Measurements from ENCODE around the gene ARHGEF5.
"Not testable (repeated sequence)": the region's sequence is repeated elsewhere in the genome, so short reads cannot be mapped to it uniquely, and the experiment has no call there.

Gene ARHGEF5

DNA sequence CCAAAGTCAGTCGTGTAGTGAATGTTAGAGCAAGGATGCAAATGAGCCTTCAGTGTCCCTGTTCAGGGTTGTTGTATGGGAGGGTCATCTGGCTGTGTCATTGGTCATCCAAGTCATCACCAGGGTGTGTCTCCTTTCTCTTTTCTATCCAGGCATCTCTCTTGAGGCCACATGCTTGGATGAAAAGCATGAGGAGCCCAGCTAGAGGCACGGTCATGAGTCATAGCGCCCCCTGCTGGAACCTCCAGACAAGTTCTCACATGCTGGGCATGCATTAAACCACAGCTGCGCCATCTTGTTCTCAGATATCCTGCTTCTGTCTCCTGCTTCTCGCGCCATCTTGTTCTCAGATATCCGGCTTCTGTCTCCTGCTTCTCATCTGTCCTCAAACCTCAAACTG lies 14.0 kb downstream of the ARHGEF5 start:
- DNase-seq (ENCODE audit: low read depth, low spot score); H3K4me3 ChIP-seq (ENCODE audit: low read length): not testable (repeated sequence)

DNA sequence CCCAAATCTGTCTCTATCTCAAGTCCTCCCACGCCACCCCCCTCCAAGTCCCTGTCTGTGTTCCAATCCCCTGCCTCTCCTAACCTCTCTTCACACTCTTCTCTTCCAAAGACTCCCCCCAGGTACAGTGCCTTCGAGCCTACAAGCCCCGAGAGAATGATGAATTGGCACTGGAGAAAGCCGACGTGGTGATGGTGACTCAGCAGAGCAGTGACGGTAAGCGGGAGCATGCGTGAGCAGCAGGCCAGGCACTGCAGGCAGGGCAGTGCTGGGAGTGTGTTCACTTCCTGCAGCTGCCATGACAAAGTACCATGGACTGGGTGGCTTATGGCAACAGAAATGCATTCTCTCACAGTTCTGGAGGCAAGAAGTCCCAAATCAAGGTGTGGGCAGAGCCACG lies 23.4 kb downstream of the ARHGEF5 start:
- DNase-seq (ENCODE audit: low read depth, low spot score), result no peak
- H3K4me3 ChIP-seq (ENCODE audit: low read length), result no peak overlapping the region

DNA sequence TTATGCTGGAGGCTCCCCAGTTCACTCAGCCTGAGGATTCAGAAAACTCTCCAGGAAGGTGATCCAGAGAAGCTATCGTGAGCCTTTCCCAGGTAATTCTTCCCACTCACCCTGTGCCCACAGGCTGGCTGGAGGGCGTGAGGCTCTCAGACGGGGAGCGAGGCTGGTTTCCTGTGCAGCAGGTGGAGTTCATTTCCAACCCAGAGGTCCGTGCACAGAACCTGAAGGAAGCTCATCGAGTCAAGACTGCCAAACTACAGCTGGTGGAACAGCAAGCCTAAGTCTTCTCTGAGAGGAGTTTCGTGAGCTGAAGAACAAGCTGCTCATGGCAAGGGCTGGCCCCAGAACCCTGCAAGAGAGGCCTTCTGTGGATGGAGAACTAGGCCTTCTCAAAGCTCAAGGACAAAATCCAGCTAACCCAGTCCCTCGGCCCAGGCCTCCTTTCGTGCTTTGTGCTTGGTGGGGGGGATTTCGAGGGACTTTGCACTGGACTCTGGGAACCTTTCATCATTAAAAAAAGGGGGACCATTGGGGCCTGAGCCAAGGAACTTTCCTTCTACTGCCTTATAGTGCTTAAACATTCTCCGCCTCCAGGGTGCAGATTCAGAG lies 24.7 kb downstream of the ARHGEF5 start:
- DNase-seq (ENCODE audit: low read depth, low spot score), result no peak

DNA sequence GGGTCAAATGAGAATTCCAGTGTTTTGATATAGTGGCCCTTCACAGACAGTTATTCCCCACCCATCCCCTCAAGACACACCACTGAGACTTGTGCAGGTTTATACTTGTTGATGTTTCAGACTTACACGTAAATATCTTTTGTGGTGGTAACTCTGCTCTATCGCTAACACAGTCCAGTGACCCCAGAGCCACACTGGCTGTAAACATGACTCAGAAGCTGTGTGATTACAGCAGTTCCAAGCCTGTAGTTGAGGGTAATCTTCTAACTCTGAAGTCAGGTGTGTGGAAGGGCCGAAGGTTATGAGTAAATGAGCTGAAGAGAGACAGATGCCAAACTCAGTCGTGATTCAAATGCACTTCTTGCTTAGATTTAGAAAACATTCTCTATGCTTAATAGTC lies 28.9 kb downstream of the ARHGEF5 start:
- no peak overlapping the region for H3K4me3 ChIP-seq (ENCODE audit: low read length)
- no peak for DNase-seq (ENCODE audit: low read depth, low spot score)

More for the DNA sequence above, 24.7 kb downstream of the ARHGEF5 start:
- H3K4me3 ChIP-seq (ENCODE audit: low read length), result no peak overlapping the region

DNA sequence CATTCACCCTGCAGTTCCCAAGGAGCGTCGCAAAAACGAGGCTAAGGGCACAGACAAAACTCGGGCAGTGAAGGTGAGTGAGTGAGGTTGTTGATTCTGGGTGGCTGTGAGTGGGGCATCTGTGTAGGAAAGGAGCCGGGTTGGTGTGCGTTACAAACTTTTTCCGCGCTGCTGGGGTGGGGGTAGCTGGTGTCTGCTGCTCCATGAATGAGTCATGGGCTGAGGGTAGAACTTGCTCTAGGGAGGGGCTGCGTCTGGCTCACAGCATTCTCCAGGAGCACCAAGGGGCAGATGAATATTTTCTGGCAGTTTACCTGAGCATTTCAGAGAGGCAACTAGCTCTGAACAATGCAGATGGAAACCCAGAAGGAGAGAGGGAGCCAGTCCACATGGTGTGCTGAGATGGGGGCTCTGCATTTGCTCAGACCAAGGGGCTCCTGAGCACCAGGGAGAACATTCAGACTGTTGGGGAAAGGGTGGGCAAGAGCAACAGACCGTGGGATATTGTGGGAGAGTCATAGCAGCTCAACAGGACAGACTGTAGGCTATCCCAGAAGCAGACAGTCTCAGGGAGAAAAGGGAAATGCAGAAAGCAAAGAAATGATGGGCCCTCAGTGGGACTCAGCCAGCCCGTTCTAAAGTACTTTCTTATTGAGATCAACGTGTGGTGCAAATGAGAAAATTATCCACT lies 29.5 kb downstream of the ARHGEF5 start:
- H3K4me3 ChIP-seq (ENCODE audit: low read length), result no peak overlapping the region
- no peak for DNase-seq (ENCODE audit: low read depth, low spot score)

DNA sequence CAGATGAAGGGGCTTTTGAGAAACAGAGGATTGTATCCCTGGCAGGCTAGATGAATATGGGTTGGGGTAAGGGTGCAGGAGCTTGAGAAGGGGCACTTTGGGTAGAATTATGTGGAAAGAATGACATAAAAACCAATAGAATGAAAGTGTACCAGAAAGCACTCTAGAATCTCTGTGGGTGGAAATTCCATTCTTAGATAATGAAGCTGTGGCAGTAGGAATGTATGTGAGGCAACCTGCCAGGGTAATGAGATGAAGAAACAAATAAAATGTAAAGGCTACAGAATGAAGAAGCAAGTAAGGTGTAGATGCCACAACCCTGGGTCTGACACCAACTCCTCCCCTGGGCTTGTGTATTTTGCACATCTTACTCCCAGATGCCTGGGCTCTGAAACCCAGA lies 31.5 kb downstream of the ARHGEF5 start:
- DNase-seq (ENCODE audit: low read depth, low spot score), result no peak
- no peak overlapping the region for H3K4me3 ChIP-seq (ENCODE audit: low read length)

DNA sequence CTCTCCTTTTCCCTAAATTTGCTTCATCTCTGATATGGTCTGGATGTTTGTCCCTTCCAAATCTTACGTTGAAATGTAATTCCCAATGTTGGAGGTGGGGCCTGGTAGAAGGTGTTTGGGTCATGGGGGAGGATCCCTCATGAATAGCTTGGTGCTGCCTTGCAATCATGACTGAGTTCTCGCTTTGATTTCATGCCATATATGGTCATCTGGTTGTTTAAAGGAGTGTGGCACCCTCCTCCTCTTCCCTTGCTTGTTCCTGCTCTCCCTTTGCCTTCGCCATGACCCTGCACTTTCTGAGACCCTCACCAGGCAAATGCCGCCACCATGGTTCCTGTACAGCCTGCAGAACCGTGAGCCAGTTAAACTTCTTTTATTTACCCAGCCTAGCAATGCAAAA lies 33.7 kb downstream of the ARHGEF5 start:
- DNase-seq (ENCODE audit: low read depth, low spot score), result no peak
- no peak overlapping the region for H3K4me3 ChIP-seq (ENCODE audit: low read length)

DNA sequence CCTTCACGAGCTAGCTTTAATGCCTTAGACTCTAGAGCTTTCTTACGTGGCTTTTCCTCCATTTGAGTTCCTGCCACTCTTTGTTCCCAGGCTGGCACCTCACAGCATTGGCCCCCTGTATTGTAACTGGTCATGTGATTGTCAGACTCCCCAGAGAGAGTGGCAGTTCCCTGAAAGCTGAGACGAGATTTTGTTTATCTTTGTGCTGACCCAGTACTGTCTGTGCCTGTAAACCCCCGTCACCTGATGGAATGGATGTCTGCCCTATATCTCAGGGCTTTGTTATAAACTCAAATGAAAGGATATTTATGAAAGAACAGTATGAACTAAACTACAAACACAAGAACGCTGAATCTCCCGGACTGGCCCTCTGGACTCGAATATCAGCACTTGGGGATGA lies 35.3 kb downstream of the ARHGEF5 start:
- DNase-seq (ENCODE audit: low read depth, low spot score), result no peak
- H3K4me3 ChIP-seq (ENCODE audit: low read length), result no peak overlapping the region

DNA sequence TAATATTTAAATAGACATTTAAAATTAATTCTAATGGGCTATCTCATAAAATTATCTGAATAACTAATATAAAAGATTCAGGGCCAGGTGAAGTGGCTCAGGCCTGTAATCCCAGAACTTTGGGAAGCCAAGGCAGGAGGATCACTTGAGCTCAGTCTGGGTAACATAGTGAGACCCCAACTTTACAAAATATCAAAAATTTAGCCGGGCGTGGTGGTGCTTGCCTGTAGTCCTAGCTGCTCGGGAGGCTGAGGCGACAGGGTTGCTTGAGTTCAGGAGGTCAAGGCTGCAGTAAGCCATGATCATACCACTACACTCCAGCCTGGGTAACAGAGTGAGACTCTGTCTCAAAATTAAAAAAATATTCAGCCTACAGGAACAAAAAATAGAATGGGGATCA lies 35.8 kb downstream of the ARHGEF5 start:
- no peak for DNase-seq (ENCODE audit: low read depth, low spot score)

DNA sequence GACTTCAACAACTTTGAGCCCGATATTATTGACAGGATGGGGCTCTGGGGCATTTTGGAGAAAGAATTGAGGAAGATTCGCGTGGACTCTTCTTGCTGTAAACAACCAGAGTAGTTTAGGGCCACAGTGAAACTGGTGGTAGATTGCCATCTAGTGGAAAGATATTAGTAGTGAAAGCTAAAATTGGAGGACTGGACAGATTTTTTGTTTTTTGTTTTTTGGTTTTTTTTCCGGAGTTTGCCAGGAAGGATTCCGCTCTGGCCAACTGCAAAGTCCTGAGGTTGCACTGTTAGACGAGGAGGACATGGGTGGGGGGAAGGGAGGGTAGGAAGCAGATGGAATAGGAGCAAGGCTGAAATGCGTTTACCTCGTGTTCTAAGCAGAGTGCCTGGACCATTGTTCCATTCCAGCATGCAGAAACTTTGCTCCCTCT lies 36.6 kb downstream of the ARHGEF5 start:
- peak; percentile 41 for DNase-seq (ENCODE audit: low read depth, low spot score)
- H3K4me3 ChIP-seq (ENCODE audit: low read length), result no peak overlapping the region

More for the DNA sequence above, 35.8 kb downstream of the ARHGEF5 start:
- no peak overlapping the region for H3K4me3 ChIP-seq (ENCODE audit: low read length)

DNA sequence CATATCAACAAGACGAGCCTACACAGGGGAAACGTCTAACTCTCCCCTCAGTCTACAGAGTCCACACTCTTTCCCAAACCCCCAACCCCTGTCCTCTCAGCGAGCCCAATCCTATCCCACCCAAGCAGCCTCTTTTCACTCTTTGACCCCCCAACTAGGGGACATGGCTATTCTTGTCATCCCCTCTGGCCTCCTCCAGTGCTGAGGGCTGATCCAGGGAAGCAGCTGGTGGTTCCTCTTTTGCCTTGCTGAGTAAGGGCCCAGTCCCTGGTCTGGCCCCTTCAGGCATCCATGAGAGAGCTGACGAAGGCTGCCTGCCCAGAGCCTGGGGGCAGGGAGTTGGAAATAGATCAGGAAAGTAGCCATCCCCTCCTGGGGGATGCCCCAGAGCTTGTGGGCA lies 41.9 kb downstream of the ARHGEF5 start:
- DNase-seq (ENCODE audit: low read depth, low spot score), result no peak
- H3K4me3 ChIP-seq (ENCODE audit: low read length), result no peak overlapping the region

DNA sequence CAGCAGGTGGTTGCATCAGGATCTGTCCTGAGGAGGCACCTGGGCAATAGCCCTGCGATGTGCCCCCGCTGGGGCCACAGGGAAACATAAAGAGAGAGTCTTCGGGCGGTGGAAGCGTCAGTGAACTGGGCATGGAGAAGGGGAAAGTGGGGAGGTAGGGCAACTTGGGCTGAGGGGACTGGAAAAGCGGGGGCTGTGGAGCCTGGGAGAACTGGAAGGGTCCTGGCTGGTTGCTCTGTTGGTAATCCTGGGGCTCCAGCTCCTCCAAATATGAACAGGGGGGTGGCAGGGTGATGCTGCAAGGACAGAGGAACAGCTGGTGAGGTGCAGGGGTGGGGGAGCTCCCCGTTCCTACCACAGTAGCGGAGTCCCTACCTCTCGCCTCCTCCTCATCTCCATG lies 43.1 kb downstream of the ARHGEF5 start:
- no peak for DNase-seq (ENCODE audit: low read depth, low spot score)
- H3K4me3 ChIP-seq (ENCODE audit: low read length), result no peak overlapping the region

DNA sequence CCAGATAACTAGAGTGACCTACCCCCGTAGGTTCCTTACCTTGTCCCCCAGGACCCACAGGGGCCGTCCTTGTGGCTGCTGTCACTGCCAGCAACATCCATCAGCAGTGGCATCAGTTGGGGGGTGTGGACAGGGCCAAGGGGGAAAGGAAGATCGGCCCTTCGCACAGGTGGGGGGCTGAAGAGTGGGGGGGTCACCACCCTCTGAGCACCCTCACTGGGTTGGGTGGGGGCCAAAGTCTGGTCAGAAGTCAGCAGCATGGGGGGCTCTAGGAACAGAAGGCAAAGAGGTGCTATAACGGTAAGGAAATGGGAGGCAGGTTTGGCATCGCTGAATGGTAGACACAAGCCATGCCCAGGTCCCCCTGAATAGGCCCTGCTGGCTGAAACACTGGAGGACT lies 43.7 kb downstream of the ARHGEF5 start:
- no peak overlapping the region for H3K4me3 ChIP-seq (ENCODE audit: low read length)
- DNase-seq (ENCODE audit: low read depth, low spot score), result no peak

DNA sequence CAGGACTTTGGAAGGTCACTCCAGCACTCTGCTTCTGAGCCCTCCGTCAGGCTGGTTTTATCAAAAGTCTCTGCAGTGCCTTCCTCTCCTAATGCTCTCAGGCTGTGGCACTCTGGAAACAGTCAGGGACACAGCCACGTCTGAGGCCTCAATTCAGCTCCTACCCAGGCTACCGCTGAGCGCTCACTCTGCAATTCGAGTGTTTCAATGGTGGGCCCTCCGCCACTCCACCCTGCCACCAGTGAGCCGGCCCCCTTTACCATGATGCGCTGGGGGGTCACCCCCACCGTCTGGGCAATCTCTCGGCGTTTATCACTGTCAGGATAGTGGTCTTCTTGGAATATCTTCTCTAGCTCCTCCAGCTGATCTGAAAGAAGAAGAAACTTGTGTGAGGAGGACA lies 44.7 kb downstream of the ARHGEF5 start:
- DNase-seq (ENCODE audit: low read depth, low spot score), result no peak
- H3K4me3 ChIP-seq (ENCODE audit: low read length), result no peak overlapping the region

DNA sequence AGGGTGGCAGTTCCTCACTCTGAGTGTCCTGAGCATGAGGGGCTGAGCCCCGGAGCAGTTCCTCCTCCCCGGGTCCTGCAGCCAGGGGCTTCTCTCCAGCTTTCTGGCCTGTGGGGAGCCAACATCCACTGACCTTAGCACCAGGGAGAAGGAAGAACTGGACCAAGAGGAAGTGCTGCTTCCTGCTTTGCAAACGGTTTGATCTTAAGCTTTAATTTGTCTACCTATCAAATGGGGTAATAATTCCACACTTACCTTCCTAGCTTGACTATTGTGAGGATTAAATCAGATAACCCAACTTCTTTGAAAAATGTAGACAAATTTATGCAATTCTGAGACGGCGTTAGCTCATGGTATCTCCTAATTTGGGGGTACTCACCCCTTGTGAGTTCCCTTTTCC lies 46.3 kb downstream of the ARHGEF5 start:
- H3K4me3 ChIP-seq (ENCODE audit: low read length), result no peak overlapping the region

DNA sequence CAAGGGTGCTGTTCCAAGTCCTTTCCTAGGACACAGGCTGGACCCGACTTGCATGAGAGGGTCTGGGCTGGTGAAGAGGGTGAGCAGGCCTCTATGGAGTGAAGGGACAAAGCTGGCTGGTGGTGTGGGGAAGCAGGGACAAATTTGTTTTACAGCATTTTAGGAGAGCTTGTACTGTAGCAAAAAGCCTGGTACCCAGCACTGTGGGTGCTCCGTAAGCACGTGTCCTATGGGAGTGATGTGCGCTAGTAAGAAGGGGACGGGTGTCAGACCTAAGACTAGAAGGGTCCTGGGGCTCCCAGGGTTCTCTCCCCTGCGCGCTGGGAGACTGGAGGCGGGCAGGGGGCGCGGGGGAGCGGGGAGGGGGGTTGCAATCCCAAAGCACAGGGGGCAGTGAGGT lies 47.9 kb downstream of the ARHGEF5 start:
- no peak for DNase-seq (ENCODE audit: low read depth, low spot score)
- H3K4me3 ChIP-seq (ENCODE audit: low read length), result no peak overlapping the region

More for the DNA sequence above, 46.3 kb downstream of the ARHGEF5 start:
- no peak for DNase-seq (ENCODE audit: low read depth, low spot score)

DNA sequence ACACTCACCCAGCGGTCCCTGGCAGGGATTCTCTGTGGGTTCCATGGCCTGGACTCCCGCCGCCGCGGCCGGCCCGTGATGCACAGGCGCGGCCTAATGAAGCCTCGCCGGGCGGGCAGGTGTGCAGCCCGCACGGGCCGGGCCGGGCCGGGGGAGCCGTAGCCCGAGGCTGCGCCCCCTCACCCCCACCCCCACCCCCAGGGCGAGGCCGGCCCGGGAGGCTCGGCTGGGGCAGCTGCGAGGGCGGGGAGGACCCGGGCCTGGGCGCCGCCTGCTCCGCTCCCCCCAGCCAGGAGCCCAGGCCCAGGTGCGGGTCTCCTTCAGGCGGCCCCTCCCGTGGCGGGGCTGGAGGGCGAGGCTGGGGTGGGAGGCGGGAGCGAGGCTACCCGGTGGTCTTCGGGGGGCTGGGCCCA lies 48.5 kb downstream of the ARHGEF5 start, which contains the start of gene NOBOX:
NOBOX (minus strand) TSS at position 45 of the 413 bp plus-strand sequence.
- DNase-seq (ENCODE audit: low read depth, low spot score), result no peak
- no peak within 1 kb of the TSS for H3K4me3 ChIP-seq (ENCODE audit: low read length)

DNA sequence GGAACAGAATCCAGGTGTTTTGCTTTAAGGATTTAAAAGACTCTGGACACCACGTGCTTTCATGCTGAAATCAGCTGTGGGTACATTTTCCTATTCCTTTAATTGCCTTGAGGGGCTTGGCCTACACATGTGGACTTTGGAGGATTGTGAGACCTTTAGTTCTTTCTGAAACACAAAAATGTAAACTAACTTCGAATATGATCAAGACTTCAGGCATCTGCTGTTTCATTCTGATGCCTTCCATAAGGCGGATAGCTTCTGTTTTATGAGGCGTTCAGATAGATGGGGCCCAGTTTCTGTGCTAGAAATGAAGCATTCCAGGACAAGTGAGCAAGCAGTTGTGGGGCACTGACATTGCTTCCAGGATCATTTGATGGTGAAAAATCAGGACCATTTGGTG lies 49.7 kb downstream of the ARHGEF5 start:
- H3K4me3 ChIP-seq (ENCODE audit: low read length), result no peak overlapping the region
- no peak for DNase-seq (ENCODE audit: low read depth, low spot score)

DNA sequence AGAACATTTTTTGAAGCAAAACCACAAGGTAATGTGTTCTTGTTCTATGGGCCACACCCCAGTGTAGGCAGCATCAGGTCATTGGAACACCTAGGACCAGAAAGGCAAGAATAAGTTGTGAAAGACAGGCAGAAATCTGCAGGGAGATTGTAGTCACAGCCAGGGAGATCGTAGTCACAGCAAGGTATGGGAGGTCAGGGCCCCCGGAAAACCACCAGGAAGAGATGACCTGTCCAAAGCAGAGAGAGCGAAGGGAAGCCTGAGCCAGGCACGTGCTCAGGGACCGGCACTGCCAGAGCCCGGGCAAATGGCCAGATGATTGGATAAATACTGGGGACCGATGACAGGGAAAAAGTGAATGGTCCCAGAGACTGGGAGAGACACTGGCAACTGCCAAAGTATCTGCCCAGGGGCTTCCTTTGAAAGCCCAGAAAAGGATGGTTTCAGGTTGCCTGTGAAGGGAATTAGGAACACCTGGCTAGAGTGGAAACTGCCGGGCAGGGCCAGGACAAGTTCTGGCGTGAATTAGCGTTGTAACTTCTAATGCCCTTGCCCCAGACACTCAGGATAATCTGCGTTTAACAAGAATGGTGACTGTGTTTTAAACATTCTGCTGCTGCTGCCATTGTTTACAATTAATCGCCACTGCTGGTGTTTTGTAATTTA lies 52.2 kb downstream of the ARHGEF5 start:
- no peak for DNase-seq (ENCODE audit: low read depth, low spot score)
- no peak overlapping the region for H3K4me3 ChIP-seq (ENCODE audit: low read length)

DNA sequence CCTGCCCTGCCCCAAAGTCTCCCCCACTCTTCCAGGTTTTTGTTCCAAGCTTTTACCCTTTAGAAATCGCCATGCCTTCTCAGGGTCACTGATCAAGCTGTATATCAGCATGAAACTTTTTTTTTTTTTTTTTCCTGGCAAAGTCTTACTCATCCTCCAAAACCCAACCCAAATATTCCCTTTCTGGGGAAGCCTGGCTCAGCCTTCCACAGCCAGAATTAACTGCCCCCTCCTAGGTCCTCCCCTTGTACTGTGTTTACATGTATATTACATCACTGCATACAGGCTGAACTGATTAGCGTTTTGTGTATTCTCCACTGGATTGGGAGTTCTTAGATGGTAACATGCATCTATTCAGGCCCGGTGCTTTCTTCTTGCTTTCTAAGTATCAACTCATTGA lies 52.9 kb downstream of the ARHGEF5 start:
- H3K4me3 ChIP-seq (ENCODE audit: low read length), result no peak overlapping the region
- no peak for DNase-seq (ENCODE audit: low read depth, low spot score)

Measured in Jurkat, Clone E6-1 (cell line).